ENCODE measurements around the gene ARID1A.

GRCh38 chr1:26721669-26722355 lies 26.0 kb downstream of the ARID1A start:
- TF ChIP-seq, protein P1, sequence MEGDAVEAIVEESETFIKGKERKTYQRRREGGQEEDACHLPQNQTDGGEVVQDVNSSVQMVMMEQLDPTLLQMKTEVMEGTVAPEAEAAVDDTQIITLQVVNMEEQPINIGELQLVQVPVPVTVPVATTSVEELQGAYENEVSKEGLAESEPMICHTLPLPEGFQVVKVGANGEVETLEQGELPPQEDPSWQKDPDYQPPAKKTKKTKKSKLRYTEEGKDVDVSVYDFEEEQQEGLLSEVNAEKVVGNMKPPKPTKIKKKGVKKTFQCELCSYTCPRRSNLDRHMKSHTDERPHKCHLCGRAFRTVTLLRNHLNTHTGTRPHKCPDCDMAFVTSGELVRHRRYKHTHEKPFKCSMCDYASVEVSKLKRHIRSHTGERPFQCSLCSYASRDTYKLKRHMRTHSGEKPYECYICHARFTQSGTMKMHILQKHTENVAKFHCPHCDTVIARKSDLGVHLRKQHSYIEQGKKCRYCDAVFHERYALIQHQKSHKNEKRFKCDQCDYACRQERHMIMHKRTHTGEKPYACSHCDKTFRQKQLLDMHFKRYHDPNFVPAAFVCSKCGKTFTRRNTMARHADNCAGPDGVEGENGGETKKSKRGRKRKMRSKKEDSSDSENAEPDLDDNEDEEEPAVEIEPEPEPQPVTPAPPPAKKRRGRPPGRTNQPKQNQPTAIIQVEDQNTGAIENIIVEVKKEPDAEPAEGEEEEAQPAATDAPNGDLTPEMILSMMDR (IDR thresholded peaks at IDR 0.05 in 4 of 5, conservative IDR thresholded peaks at IDR 0.05 in 1 of 5), result no peak
- TF ChIP-seq POLR2A (IDR thresholded peaks at IDR 0.05), result no peak

All from gastrocnemius medialis (tissue), 4 donors.